HG02798 (cell line): Measurements from ENCODE around the gene RAP1A.
A peak's percentile ranks its signal among the peaks of the same experiment; 100 is the strongest.
"Not testable (repeated sequence)": the region's sequence is repeated elsewhere in the genome, so short reads cannot be mapped to it uniquely, and the experiment has no call there.

Source experiments
- ATAC-seq: cut with Tn5 transposase; IDR thresholded peaks from one replicate; pipeline ENCODE4 v1.9.1; 2021; ENCODE audit warnings: mild to moderate bottlenecking; ENCODE audit not compliant: unreplicated experiment, poor library complexity

RAP1A gene

DNA sequence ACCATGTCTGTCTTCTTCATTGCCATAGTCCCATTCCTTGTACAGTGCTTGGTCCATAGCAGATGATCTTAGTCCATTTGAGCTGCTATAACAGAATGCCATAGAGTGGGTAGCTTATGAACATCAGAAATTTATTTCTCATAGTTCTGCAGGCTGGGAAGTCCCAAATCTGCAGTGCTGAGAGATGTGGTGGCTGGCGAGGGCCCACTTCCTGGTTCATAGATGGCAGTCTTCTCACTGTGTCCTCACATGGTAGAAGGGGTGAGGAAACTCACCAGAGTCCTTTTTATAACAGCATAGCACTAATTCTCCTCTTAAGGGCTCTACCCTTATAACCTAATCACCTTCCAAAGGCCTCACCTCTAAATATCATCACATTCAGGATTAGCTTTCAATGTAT lies 23.1 kb upstream of the RAP1A start:
- ATAC-seq: no peak

DNA sequence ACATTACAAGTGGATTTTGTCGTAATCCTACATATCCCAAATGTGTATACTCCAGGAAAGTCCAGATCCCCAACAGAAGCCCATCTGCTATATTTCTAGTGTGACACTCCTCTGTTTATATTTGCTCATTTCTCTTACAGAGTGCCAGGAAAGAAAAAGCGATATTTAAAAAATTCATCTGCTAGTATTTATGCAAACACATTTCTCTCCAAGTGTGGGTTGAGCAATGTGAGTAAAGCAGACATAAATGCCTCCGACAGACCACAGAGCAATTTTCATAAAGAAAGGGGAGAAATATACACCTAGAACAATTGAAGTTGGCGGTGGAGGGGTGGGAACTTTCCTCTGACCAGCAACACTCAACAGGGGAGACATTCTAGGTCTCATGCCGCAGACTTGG lies 22.2 kb upstream of the RAP1A start:
- no peak for ATAC-seq

DNA sequence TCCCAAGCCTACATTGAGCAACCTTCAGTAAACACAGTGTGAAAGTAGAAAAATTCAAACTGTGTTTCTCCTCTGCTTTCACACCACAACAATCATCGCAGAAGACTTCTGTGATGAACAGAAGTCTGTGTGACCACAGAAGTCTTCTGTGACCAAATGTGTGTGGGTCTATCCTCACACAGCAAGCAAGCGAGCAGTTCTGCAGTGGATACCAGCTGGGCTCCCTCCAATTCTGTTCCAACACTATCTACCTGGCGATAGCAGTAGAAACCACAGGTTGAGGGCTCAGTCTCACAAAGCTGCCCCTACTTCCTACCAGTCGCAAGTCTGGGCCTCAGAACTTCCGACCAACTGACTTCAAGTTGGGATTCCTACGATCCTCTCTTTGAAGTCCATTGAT lies 21.0 kb upstream of the RAP1A start:
- no peak for ATAC-seq

DNA sequence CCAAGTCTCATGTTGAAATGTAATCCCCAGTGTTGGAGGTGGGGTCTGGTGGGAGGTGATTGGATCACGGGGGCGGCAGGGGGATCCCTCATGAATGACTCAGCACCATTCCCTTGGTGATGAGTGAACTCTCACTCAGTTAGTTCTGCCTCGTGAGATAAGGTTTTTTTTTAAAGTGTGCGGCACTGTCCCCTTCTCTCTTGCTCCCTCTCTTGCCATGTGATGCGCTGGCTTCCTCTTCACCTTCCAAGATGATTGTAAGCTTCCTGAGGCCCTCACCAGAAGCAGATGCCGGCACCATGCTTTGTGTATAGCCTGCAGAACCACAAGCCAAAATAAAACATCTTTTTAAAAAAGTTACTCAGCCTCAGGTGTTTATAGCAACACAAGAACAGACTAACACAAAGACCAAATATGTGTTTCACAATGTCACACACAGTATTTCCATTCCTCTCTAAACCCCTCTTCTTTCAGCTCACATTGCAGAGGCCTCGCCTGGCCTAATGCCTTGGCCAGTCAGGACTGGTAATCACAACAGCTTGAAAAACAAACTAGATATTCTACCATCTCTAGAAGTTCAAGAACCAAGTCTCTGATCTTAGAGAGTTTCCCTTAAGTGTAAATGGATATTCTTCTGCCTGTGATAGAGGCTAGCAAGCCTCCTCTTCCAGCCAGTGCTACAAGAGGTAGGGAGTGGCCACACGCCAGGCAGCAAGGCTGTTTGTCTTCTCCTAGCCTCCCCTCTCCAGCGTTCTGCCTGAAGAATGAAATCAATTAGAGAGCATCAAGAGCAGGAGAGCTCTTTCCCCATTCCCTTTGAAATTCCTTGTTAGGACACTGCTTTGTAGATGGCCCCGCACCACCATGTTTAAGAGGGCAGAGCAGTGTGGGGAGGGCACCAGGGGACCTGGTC lies 19.6 kb upstream of the RAP1A start:
- ATAC-seq: no peak

DNA sequence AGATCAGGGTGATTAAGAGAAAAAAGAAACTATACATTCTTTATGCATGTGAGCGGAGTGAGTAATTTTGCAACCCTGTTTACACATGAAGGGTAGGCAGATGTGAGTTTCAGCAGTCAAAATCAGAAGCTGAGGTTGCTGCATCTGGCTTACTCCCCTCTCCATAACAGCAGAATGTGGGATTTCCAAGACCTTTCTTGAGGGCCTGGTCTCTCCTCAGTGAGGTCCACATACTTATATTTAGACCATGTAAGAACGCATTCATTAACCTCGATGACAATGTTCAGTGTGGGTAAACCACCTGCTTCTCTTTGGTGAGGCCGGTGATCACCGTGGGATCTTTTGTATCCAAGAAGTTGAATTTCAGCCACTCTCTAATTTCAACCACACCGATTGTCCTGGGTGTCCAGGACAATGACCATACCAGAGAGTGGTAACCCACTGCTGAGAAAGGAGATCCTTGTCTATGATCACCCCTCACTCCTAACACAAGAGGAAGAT lies 18.7 kb upstream of the RAP1A start:
- peak; percentile 68 for ATAC-seq

DNA sequence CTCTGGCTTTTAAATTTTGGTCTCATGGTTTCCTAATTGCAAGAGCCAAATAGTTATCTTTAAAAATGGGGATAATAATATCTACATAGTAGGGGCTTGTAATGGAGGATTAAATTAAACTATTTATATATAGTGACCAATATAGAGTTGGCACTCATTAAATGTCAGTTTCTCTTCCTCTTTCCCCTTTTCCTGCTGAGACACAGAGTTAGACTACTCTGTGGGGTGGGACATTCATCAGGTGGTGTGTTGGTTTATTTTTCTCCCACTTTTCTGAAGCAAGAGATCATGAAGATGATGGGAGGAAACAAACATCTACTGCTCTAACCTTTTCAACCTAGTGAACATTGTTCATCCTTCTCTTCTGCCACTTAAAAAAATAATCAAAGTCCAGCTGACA lies 17.3 kb upstream of the RAP1A start:
- no peak for ATAC-seq

DNA sequence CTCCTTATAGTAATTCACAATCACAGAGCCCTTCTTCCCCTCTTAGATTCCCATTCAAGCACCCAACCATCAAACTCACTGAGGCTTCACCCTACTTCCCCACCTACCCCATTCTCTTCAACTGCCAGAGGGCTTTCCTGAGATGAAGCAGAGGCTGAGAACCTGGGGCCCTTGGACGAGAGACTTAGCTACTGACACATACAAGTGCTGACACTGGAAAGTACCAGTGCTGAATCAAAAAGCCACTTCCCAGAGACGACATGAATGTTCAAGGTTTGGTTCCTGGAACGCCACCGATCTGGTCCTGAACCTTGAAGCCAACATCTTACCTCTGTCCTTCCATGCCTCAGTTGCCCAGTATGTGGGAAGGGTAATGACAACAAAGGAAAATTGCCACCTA lies 16.6 kb upstream of the RAP1A start:
- no peak for ATAC-seq

DNA sequence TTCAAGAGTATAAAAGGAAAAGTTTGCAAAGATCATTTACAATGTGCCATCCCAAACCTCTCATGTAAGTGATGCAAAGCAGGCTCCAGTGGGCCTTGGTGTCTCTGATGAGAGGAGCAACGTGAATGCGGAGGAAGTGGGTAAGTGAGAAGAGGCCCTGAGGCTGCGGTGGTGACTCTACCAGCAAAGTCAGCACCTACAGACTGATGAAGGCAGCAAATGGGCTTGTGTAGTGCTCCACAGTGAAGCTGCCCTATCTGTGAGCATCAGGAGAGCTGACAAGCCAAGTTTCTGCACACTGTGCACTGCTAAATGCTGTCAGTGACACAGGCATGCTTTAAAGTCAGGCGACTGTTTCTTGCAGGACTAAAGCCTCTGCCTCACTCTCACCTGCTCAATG lies 15.6 kb upstream of the RAP1A start:
- peak; percentile 39 for ATAC-seq

DNA sequence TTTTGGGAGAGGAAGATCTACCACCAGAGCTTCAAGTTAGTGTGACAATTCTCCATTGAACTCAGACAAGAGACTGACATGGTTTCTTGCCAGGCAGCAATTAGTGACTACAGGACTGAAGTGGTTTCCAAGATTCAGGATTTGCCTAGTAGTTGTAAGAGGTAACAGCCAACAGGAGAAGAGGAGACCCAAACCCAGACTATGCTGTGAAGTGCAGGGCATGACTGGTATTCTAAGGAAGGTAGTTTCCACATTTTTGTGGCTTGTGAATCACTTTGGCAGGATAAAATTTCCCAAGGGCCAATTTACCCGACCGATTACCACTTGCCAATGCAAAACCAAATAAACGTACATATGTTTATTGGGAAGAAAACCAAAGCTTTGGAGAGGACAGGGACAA lies 14.7 kb upstream of the RAP1A start:
- ATAC-seq: no peak

DNA sequence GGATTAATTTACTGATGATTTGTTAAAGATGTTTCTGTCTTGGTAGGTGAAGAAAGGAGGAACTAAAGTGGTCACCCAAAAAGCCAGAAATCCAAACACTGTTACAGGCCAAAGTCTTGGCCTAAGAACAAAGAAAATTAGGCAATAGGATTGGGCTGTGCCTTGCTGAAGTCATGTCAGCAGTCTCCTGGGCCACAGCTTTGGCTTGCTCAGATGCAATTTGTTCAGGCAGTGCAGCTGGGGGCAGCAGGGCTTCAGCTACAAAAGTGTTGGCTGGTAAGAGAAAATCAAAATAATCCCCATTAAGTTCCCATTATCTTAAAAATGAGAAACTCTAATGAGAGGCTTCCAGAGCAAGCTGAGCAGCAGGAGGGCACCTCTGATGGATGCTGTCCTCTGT lies 14.0 kb upstream of the RAP1A start:
- ATAC-seq: no peak

DNA sequence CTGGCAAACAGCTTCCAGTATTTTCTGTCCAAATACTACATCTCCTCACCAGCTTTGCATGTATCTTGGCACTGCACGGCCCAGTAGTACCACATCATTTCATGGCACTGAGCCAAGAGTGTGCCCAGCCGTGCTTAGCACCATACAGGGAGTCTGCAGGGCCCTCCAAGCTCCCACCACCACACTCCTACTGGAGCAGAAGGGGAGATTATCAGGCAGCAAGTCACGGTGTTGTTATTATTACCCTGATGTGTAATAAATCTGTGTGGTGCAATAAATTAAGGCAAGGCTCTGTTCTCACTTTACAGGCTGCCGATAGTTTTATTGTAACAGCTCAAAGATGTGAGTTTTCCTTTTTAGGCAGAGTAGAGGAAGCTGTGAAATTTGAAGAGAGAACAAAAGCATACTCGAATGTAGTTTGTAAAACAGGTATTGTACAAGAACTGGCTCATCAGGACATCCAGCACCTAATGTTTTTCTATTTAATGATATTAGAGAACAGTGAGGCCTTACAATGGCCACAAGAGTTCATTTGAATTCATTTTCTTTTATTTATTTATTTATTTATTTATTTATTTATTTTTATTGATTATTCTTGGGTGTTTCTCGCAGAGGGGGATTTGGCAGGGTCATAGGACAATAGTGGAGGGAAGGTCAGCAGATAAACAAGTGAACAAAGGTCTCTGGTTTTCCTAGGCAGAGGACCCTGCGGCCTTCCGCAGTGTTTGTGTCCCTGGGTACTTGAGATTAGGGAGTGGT lies 13.0 kb upstream of the RAP1A start:
- ATAC-seq: not testable (repeated sequence)

DNA sequence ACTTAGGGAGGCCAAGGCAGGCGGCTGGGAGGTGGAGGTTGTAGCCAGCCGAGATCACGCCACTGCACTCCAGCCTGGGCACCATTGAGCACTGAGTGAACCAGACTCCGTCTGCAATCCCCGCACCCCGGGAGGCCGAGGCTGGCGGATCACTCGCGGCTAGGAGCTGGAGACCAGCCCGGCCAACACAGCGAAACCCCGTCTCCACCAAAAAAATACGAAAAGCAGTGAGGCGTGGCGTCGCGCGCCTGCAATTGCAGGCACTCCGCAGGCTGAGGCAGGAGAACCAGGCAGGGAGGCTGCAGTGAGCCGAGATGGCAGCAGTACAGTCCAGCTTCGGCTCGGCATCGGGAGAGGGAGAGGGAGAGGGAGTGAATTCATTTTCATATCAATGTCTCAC lies 11.1 kb upstream of the RAP1A start:
- not testable (repeated sequence) for ATAC-seq

DNA sequence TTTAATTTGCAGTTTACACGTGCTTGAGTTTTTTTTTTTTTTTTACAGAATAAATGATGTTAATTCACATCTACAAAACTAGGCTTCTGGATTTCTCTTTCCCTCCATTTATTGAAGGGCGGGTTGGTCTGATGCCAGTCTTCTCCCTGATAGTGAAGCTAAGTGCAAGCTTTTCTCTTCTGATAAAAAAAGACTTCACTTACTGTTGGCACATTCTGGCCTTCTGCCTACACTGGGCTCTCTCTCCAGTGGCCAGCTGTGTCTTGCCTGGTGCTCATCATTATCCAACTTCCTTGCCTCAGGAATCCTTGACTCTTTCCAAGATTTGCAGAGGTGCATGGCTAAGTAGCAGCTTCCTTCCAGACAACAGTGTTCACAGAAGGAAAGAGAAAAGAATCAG lies 7.6 kb upstream of the RAP1A start:
- ATAC-seq: no peak

DNA sequence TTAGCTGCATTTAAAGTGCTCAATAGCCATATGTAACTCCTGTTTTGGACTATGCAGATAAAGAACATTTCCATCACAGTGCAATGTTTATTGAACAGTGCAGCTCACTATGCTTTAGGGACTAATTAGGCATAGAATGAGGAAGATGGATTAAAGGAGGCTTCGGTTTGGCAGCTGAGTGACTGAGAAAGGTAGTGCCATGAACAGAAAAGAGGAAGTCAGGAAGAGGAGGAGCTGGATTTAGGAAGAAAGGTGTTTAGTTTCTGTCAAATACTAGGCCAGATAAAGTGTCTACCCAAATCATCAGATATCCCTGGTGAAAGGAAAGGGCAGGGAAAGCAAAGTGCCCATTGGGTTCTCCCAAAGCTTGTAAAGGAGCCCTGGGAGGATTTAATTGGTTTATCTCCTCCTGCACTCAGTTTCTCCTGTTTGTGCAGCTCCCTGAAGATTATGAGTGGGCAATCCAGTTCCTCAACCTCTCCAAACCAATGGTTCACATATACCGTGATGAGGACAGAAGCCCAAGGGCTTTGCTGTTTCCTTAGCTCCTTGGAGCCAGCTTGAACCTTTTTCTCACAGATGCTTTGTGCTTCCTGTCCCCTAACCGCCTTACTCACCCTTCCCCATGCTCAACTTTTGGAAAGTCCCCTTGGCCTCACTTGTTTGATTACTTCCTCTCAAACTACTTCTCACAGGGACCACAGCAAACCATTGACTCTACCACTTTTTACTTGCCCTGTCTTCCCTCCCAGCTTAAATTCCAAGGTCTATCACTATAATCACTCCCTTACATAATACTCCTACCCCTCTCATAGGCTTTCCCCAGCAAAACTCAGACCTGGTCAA lies 3.5 kb upstream of the RAP1A start:
- peak; percentile 42 for ATAC-seq

DNA sequence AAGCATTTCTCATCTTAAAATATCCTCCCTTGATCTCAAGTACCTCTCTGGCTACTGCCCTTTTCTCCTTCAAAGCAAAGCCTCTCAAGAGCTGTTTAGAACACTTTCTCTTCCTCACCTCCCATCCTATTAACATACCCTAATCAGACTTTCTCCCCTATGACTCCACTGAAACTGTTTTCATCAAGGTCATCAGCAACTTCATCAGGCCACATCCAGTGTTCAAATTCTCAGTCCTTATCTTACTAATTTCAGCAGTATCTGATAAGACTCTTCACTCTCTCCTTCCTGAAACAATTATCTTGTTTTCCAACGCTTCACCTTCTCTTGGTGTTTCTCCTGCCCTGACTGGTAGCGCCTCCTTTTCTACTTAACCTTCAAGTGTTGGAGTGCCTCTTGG lies 1.5 kb upstream of the RAP1A start:
- ATAC-seq: no peak

DNA sequence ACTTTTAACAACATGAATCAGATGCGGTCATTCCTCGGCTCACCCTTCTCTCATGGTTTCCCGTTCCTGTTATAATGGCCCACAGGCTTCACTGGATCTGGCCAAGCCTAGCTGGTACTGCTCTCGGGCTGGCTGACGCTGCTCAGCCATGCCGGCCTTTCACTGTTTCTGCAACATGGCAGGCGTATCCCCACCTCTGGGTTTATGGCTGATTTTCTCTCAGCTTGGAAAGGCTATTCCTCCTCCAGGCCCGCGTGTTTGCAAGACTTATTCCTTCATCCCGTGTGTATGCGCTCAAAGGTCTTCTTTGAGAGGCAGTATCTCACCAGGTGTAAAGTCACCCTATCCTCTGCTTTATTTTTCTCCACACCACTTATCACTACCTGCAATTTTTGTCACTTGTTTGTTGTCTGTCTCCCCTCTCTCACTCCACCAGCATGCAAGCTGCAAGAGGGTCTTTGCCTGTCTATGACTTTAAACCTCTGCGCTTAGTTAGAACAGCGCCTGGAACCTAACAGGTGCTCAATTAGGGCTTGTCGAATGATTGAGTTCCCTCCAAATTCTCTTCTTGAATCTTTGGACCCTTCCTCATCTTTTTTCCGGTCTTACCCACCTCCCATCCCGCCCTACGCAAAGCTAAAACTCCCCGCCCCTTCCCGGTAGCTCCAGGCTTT lies 491 bp upstream of the RAP1A start:
- peak; percentile 8 for ATAC-seq

DNA sequence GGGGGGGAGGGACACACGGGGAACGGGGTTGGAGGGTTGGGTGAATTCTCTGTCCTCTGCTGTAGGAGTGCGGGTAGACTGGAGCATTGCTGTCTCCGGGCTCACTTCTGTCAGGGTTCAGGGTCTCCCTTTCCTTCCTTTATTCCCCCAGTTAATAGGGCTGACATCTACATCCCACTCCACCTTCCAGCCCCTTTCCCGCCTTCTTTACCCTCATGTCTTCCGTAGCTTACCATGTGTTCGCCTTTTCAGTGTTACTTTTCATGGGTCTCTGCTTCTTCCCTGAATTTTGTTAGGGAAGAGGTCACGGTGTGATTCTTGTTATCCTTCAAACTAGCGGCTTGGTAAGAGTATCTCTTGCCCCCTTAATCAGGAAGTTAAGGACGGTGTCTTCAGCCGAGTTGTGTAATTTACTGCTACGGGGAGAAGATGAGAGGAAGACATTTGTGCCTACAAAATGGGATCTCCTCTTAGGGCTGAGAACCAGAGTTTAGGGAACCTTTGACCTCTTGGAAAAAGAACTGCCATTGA lies 917 bp downstream of the RAP1A start:
- ATAC-seq: peak; percentile 12

DNA sequence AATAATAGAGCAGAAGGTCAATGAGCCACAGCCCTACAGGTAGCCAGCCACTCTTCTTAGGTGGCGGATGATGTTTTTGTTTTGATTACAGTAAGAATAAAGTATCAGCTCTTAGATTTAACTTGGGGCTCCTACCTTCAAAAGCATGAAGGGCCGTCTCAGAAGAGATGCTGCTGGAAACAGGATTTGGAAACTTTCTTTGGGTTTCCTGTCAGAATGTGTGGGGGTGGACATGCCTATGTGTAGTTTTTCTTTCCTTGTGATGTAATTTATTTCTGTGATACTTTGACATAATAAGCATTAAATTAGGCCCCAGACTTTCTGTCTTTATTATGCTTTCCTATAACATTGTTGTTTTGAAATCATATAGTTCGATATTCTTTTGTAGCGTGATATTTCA lies 1.5 kb downstream of the RAP1A start:
- no peak for ATAC-seq

DNA sequence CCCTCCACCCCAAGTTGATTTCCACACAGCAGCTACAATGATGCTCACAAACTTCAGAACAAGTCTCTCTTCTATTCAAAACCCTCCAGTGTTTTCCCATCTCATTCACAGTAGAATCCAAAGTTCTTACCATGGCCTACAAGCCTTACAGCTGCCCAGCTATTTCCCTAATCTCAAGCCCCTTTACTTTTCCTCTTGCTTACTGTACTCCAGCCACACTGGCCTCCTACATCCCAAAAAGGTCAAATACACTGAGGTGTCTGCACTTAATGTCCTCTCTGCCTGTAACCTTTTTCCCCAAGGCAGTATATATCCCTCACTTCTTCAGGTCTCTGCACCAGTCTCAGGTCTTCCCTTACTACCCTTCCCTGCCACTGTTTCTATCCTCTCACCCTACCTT lies 2.6 kb downstream of the RAP1A start:
- ATAC-seq: no peak

DNA sequence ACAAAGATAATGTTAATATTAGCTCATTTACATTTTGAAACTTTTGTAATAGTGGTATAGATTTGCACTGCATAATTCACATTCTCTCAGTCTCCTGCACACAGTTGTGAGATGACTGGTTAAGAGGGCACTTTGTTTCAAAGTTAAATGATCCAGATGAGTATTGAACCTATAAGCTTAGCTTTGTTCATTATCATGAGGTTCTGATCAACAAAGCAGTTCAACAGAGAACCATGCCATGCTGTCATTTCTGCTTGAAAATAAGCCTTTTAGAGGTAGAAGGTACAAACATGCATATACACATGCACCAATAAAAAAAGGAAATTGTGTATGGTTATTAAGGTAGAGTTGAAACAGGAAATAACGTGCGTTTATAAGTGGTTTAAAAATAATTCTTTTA lies 4.8 kb downstream of the RAP1A start:
- no peak for ATAC-seq
